GM23248 (cell line): ENCODE data around the gene TYRP1. TPM values are rescaled to one million over a fixed set of nuclear protein-coding genes. Genes with fewer than 3 reads are reported as not detected.

ENCODE experiments used
- DNase-seq: peaks from one replicate; pipeline ENCODE4 v3.0.0-alpha.2; 2015
- H2AFZ ChIP-seq: fragments of 200-600 bp; sonication (generic); 2 replicates; pipeline ENCODE4 v1.6.1; 2016; ENCODE audit warnings: antibody characterized with exemption
- H3F3A ChIP-seq: fragments of 200-600 bp; sonication (generic); 2 replicates; pipeline ENCODE4 v1.6.1; 2016; ENCODE audit warnings: mild to moderate bottlenecking, antibody characterized with exemption, mixed run types; ENCODE audit not compliant: insufficient read depth
- H3K27ac ChIP-seq: fragments of 200-600 bp; sonication (generic); 2 replicates; pipeline ENCODE4 v1.5.1; 2016; ENCODE audit warnings: mild to moderate bottlenecking
- H3K27me3 ChIP-seq: fragments of 200-600 bp; sonication (generic); replicated peaks from 2 replicates; pipeline ENCODE4 v1.6.1; 2016; ENCODE audit warnings: mild to moderate bottlenecking; ENCODE audit not compliant: insufficient read depth
- H3K36me3 ChIP-seq: fragments of 200-600 bp; sonication (generic); 2 replicates; pipeline ENCODE4 v1.6.1; 2016; ENCODE audit warnings: low read depth, mild to moderate bottlenecking
- H3K4me1 ChIP-seq: fragments of 200-600 bp; sonication (generic); 2 replicates; pipeline ENCODE4 v1.6.1; 2016; ENCODE audit warnings: mild to moderate bottlenecking; ENCODE audit not compliant: insufficient read depth
- H3K4me2 ChIP-seq: fragments of 200-600 bp; sonication (generic); one replicate; pipeline ENCODE4 v1.6.1; 2016; ENCODE audit warnings: mild to moderate bottlenecking; ENCODE audit not compliant: unreplicated experiment
- H3K4me3 ChIP-seq: fragments of 200-600 bp; sonication (generic); 2 replicates; pipeline ENCODE4 v1.5.1; 2016; ENCODE audit warnings: mild to moderate bottlenecking
- H3K79me2 ChIP-seq: fragments of 200-600 bp; sonication (generic); 2 replicates; pipeline ENCODE4 v1.6.1; 2016; ENCODE audit warnings: mild to moderate bottlenecking; ENCODE audit not compliant: insufficient read depth
- H3K9ac ChIP-seq: fragments of 200-600 bp; sonication (generic); 2 replicates; pipeline ENCODE4 v1.6.1; 2016; ENCODE audit warnings: mild to moderate bottlenecking
- H3K9me2 ChIP-seq: fragments of 200-600 bp; sonication (generic); 2 replicates; pipeline ENCODE4 v1.6.1; 2016; ENCODE audit warnings: mixed run types, mild to moderate bottlenecking, moderate library complexity; ENCODE audit not compliant: insufficient read depth
- H3K9me3 ChIP-seq: fragments of 200-600 bp; sonication (generic); one replicate; pipeline ENCODE4 v1.6.1; 2017; ENCODE audit warnings: low read depth
- H4K20me1 ChIP-seq: fragments of 200-600 bp; sonication (generic); 2 replicates; pipeline ENCODE4 v1.6.0; 2016; ENCODE audit not compliant: insufficient read depth
- EZH2 ChIP-seq: fragments of 200-600 bp; sonication (generic); IDR thresholded peaks from 2 replicates; pipeline ENCODE4 v1.6.1; 2018; ENCODE audit warnings: antibody characterized with exemption, mild to moderate bottlenecking; ENCODE audit not compliant: insufficient read depth, poor library complexity, severe bottlenecking
- EZH2phosphoT487 ChIP-seq: fragments of 200-600 bp; sonication (generic); IDR thresholded peaks from 2 replicates; pipeline ENCODE4 v1.6.1; 2018; ENCODE audit warnings: antibody characterized with exemption, moderate library complexity, mild to moderate bottlenecking, low read depth; ENCODE audit not compliant: insufficient read depth
- WGBS, 2 experiments: methylation state at CpG; one replicate each; pipeline ENCODE4 v1.1.6; 2015 to 2017; ENCODE audit warnings: low lambda C conversion rate in 2 of 2, low coverage in 1 of 2; ENCODE audit errors: missing lambda C conversion rate in 2 of 2; 5-methylcytosine and 5-hydroxymethylcytosine counted together
- in situ Hi-C: fragments of 300-500 bp; cut with MboI; formaldehyde crosslinking; loops from 2 replicates; pipeline ENCODE4 v1.15.0; 2020
- polyA plus RNA-seq: library from polyadenylated mRNA; unstranded; fragments of >200 nt; fragmentation: Nextera tagmentation; extraction: Ambion mirVana; gene quantifications from 2 replicates; pipeline ENCODE4 v1.2.1, GENCODE V29; 2016
- total RNA-seq: library from RNA; depleted of rRNA; stranded (reverse); fragments of >200 nt; shearing (Covaris generic); gene quantifications from 2 replicates; pipeline ENCODE4 v1.2.3, GENCODE V29; 2014; rRNA removed

The TYRP1 gene
- total and polyA plus RNA-seq, 2 experiments from 2014 or later, result not detected

DNA sequence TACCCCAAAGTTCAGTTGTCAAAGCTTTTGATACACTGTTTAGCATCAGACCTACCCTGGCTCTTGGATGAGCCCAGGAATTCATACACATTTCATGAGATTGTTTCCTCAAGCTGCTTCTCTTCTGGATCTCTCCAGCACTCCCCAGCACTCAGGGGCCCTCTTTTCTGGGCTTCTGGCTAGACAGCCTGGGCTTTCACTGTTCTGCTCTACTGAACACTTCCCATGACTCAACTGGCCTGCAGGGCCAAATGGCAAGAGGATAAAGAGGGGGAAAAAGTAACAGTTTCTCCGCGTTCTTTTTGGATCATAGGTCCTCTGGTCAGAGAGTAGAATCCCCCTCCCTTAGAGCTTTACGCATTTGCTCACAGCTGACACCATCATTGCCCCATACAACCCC lies 60.7 kb downstream of the TYRP1 start:
- no peaks in the 10 kb centered on the region for H3K4me1 ChIP-seq
- no peaks in the 10 kb centered on the region for H3F3A ChIP-seq
- H3K36me3 ChIP-seq, result no peaks in the 10 kb centered on the region
- H4K20me1 ChIP-seq, result no peaks in the 10 kb centered on the region
- no peak overlapping the region for H2AFZ ChIP-seq
- no peak overlapping the region for H3K9ac ChIP-seq
- H3K79me2 ChIP-seq, result no peaks in the 10 kb centered on the region
- no peak overlapping the region for H3K4me3 ChIP-seq
- 95 to 100% methylated on average over 3 of the region's 3 CpGs for WGBS, 2 experiments
- no peak overlapping the region for H3K27ac ChIP-seq
- DNase-seq, result no peak
- H3K9me3 ChIP-seq, result no peaks in the 10 kb centered on the region
- no peaks in the 10 kb centered on the region for H3K27me3 ChIP-seq
- H3K9me2 ChIP-seq, result no peaks in the 10 kb centered on the region
- no peak overlapping the region for H3K4me2 ChIP-seq
- TF ChIP-seq EZH2phosphoT487 (no peak), EZH2 (no peak)
- in situ Hi-C loops, result no loop called here

DNA sequence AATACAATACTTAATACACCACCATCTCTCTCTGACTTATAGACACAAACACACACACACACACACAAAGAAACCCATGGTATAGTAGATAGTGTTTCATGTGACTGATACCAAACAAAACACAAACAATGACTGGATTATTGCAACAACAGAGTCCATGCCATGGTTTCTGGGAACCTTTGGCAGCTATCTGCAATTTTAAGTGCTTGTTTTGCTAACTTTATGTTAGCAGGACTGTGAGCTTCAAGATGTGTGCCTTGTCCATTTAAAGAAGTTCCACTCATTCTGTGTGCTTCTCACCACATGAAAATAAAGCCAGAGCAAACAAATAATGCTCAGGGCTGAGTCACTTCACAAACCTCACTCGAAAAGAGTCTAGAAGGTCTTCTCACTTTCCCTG lies 66.6 kb downstream of the TYRP1 start:
- H3K36me3 ChIP-seq, result no peaks in the 10 kb centered on the region
- peaks cover 9% of the 10 kb centered on the region; the same call in 1 of the 2 replicates for H3K4me1 ChIP-seq
- H3K9me2 ChIP-seq, result no peaks in the 10 kb centered on the region
- TF ChIP-seq EZH2 (no peak), EZH2phosphoT487 (no peak)
- WGBS, 2 experiments, result 35 to 46% methylated on average over 1 of the region's 1 CpG
- H3K9ac ChIP-seq, result no peak overlapping the region
- in situ Hi-C loops, result no loop called here
- DNase-seq, result peak; percentile 54
- no peaks in the 10 kb centered on the region for H3K79me2 ChIP-seq
- H3K4me2 ChIP-seq, result no peak overlapping the region
- no peaks in the 10 kb centered on the region for H3K27me3 ChIP-seq
- peak overlapping the region; percentile 27; the same call in 1 of the 2 replicates for H2AFZ ChIP-seq
- no peaks in the 10 kb centered on the region for H3K9me3 ChIP-seq
- no peaks in the 10 kb centered on the region for H3F3A ChIP-seq
- H3K27ac ChIP-seq, result no peak overlapping the region
- no peak overlapping the region for H3K4me3 ChIP-seq
- no peaks in the 10 kb centered on the region for H4K20me1 ChIP-seq

Other genes starting within 250 kb of the TYRP1 start
- 16.2 and 30.4 TPM in 2 replicates for gene LURAP1L, start 81.6 kb downstream of the TYRP1 start, total RNA-seq
- 25.5 and 26.8 TPM in 2 replicates for gene LURAP1L, start 81.6 kb downstream of the TYRP1 start, polyA plus RNA-seq